ENCODE measurements around the gene AGK.

The AGK gene

DNA sequence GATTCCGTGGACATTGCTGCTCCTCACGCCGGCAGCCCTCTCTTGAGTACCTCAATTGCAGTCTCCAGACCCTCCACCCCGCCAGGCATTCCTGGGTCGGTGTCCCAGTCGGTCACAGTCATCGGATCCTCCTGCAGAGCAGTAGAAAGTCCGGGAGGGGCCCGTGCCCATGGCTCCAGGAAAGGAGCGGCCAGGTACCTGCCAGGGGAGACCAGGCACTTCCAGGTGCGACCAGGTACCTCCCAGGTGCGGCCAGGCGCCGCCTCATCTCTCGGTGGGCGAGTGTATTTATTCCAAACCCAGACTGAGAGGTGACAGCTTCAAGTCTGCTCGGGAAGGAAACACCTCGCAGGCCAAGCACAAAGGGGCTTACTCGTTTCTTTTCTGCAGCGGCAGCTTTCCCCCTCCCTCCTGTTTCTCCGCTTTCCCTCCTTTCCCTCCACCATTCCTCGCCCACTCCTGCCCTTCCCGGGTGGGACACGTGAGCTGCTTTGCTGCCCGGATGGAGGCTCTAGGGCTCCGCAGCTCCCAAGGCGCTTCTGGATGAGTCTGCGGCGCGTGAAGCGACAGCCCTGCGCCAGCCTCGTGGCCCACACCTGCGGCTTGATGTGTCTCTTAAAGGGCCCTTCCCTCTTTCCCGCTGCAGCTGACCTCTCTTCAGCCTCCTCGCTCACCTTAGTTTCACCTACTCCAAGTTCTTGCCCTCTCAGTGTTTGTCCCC, 39.4 kb upstream of the AGK start:
- no peak overlapping the region for H2AFZ ChIP-seq (ENCODE audit: low read depth, low read length, severe bottlenecking)
- H3K36me3 ChIP-seq (ENCODE audit: low read length): no peaks in the 10 kb centered on the region
- H3K27me3 ChIP-seq (ENCODE audit: low read length): no peaks in the 10 kb centered on the region
- TF ChIP-seq EZH2phosphoT487 (conservative IDR thresholded peaks at IDR 0.05; ENCODE audit: low read length): no peak
- TF ChIP-seq, protein P1, sequence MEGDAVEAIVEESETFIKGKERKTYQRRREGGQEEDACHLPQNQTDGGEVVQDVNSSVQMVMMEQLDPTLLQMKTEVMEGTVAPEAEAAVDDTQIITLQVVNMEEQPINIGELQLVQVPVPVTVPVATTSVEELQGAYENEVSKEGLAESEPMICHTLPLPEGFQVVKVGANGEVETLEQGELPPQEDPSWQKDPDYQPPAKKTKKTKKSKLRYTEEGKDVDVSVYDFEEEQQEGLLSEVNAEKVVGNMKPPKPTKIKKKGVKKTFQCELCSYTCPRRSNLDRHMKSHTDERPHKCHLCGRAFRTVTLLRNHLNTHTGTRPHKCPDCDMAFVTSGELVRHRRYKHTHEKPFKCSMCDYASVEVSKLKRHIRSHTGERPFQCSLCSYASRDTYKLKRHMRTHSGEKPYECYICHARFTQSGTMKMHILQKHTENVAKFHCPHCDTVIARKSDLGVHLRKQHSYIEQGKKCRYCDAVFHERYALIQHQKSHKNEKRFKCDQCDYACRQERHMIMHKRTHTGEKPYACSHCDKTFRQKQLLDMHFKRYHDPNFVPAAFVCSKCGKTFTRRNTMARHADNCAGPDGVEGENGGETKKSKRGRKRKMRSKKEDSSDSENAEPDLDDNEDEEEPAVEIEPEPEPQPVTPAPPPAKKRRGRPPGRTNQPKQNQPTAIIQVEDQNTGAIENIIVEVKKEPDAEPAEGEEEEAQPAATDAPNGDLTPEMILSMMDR (IDR thresholded peaks at IDR 0.05; ENCODE audit: insufficient read depth, low read length, poor library complexity, severe bottlenecking): no peak
- no peaks in the 10 kb centered on the region for H3K79me2 ChIP-seq (ENCODE audit: insufficient read depth, low read length)
- no peaks in the 10 kb centered on the region for H3K9me2 ChIP-seq (replicated peaks; ENCODE audit: insufficient read depth, low read length)
- H3F3A ChIP-seq (ENCODE audit: insufficient read depth): no peaks in the 10 kb centered on the region
- no peak overlapping the region for H3K9ac ChIP-seq (ENCODE audit: low read length)
- no peak overlapping the region for H3K27ac ChIP-seq (ENCODE audit: low read depth, low read length)
- H3K4me2 ChIP-seq (ENCODE audit: low read depth, low read length, poor library complexity, severe bottlenecking): no peak overlapping the region
- H3K4me3 ChIP-seq (ENCODE audit: insufficient read depth, low read length, poor library complexity, severe bottlenecking): no peak overlapping the region
- H4K20me1 ChIP-seq (ENCODE audit: low read depth, low read length): no peaks in the 10 kb centered on the region
- H3K9me3 ChIP-seq (ENCODE audit: insufficient read depth, low read length): no peaks in the 10 kb centered on the region

DNA sequence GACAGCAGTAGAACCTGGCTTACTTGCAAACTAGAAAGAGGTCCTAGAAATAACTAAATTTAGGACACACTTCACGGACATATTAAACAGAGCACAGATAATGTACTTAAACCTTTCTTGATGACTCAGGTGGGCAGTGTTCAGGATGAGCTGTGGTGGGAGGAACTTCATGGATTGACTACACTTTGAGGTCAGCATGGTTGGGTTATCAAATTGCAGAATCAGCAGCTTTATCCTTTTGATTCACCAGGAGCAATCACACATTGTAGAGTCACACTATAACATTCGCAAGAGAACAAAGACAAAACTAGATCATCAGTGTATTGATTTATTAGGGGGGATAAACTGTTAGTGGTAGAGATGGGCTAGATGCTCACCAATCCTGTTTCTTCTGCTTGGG, 38.6 kb upstream of the AGK start:
- Histone ChIP-seq H3K27ac (ENCODE audit: low read depth, low read length) (no peak overlapping the region), H3K4me2 (ENCODE audit: low read depth, low read length, poor library complexity, severe bottlenecking) (no peak overlapping the region), H3K4me3 (ENCODE audit: insufficient read depth, low read length, poor library complexity, severe bottlenecking) (no peak overlapping the region), H3K27me3 (ENCODE audit: low read length) (no peaks in the 10 kb centered on the region), H3K79me2 (ENCODE audit: insufficient read depth, low read length) (no peaks in the 10 kb centered on the region), H4K20me1 (ENCODE audit: low read depth, low read length) (no peaks in the 10 kb centered on the region), H3K36me3 (ENCODE audit: low read length) (no peaks in the 10 kb centered on the region), H3F3A (ENCODE audit: insufficient read depth) (no peaks in the 10 kb centered on the region), H3K9me3 (ENCODE audit: insufficient read depth, low read length) (no peaks in the 10 kb centered on the region), H3K9ac (ENCODE audit: low read length) (no peak overlapping the region), H3K9me2 (replicated peaks; ENCODE audit: insufficient read depth, low read length) (no peaks in the 10 kb centered on the region), H2AFZ (ENCODE audit: low read depth, low read length, severe bottlenecking) (no peak overlapping the region)
- TF ChIP-seq, protein P1 (IDR thresholded peaks at IDR 0.05; ENCODE audit: insufficient read depth, low read length, poor library complexity, severe bottlenecking): no peak

DNA sequence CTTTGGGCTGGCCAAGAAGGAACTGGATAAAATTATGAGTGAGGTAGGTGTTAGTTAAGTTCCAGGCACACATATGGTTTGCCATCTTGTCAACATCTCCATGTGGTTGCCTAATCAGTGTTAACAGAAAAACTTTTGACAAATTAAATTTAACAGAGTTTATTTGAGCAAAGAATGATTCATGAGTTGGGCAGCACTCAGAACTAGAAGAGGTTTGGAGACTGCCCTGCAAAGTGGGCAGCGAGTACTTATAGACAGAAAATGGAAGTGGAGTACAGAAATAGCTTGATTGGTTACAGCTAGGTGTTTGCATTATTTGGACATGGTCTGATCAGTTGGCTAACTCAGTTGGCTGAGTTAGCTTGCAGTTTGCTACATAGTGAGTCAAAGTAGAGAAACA, 37.5 kb upstream of the AGK start:
- TF ChIP-seq, protein P1 (IDR thresholded peaks at IDR 0.05; ENCODE audit: insufficient read depth, low read length, poor library complexity, severe bottlenecking): no peak
- no peak for TF ChIP-seq EZH2phosphoT487 (conservative IDR thresholded peaks at IDR 0.05; ENCODE audit: low read length)
- no peaks in the 10 kb centered on the region for H3K79me2 ChIP-seq (ENCODE audit: insufficient read depth, low read length)
- no peaks in the 10 kb centered on the region for H4K20me1 ChIP-seq (ENCODE audit: low read depth, low read length)
- H3K27ac ChIP-seq (ENCODE audit: low read depth, low read length): no peak overlapping the region
- H3K9ac ChIP-seq (ENCODE audit: low read length): no peak overlapping the region
- H3K27me3 ChIP-seq (ENCODE audit: low read length): no peaks in the 10 kb centered on the region
- no peak overlapping the region for H3K4me3 ChIP-seq (ENCODE audit: insufficient read depth, low read length, poor library complexity, severe bottlenecking)
- no peak overlapping the region for H3K4me2 ChIP-seq (ENCODE audit: low read depth, low read length, poor library complexity, severe bottlenecking)
- no peaks in the 10 kb centered on the region for H3K36me3 ChIP-seq (ENCODE audit: low read length)
- H3F3A ChIP-seq (ENCODE audit: insufficient read depth): no peaks in the 10 kb centered on the region
- no peaks in the 10 kb centered on the region for H3K9me2 ChIP-seq (replicated peaks; ENCODE audit: insufficient read depth, low read length)
- H3K9me3 ChIP-seq (ENCODE audit: insufficient read depth, low read length): no peaks in the 10 kb centered on the region
- H2AFZ ChIP-seq (ENCODE audit: low read depth, low read length, severe bottlenecking): no peak overlapping the region

All from SU-DHL-6 (cell line).